ENCODE measurements around the gene TRMT1.

DNA sequence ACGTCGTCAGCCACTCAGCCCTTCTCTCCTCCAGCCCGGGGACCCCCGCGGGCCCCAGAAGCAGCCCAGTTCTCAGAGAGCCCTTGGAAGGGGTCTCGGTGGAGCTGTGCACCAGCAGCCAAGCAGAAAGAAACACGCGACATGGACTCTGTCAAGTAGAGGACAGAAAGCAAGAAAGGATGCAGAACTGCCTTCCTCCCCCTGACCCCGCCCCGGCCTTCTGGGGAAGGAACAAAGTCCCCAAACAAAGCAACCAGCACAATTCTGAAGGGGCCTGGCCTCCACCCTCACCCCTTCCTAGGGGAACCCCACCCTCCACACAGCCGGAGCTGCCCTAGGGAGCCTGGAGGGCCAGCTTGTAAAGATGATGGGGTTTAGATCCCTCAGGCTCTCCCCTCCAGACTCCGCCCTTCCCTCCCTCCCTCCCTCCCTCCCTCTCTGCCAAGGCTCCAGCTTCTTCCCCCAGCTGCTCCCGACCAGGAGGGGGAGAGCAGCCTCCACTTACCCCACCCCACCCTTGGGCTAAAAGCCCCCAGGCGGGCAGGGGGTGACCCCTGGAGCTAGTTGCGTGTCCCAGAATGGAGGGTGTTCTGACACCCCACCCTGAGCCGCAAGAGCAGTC is 21.7 kb downstream of the TRMT1 start:
- TF ChIP-seq NR3C1 (CRISPR knock-in tag; conservative IDR thresholded peaks at IDR 0.05; ENCODE audit: low read depth) (no peak), JUN (CRISPR knock-in tag; IDR thresholded peaks at IDR 0.05) (no peak), IRF2 (CRISPR knock-in tag; IDR thresholded peaks at IDR 0.05; ENCODE audit: borderline replicate concordance, low read depth) (no peak), ZNF317 (CRISPR knock-in tag; IDR thresholded peaks at IDR 0.05; ENCODE audit: borderline replicate concordance, low read depth) (no peak)
- TF ChIP-seq, protein P1, sequence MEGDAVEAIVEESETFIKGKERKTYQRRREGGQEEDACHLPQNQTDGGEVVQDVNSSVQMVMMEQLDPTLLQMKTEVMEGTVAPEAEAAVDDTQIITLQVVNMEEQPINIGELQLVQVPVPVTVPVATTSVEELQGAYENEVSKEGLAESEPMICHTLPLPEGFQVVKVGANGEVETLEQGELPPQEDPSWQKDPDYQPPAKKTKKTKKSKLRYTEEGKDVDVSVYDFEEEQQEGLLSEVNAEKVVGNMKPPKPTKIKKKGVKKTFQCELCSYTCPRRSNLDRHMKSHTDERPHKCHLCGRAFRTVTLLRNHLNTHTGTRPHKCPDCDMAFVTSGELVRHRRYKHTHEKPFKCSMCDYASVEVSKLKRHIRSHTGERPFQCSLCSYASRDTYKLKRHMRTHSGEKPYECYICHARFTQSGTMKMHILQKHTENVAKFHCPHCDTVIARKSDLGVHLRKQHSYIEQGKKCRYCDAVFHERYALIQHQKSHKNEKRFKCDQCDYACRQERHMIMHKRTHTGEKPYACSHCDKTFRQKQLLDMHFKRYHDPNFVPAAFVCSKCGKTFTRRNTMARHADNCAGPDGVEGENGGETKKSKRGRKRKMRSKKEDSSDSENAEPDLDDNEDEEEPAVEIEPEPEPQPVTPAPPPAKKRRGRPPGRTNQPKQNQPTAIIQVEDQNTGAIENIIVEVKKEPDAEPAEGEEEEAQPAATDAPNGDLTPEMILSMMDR (IDR thresholded peaks at IDR 0.05) = no peak
- TF ChIP-seq, protein P2, sequence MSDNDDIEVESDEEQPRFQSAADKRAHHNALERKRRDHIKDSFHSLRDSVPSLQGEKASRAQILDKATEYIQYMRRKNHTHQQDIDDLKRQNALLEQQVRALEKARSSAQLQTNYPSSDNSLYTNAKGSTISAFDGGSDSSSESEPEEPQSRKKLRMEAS (CRISPR knock-in tag; IDR thresholded peaks at IDR 0.05) = no peak
- TF ChIP-seq, protein P3, sequence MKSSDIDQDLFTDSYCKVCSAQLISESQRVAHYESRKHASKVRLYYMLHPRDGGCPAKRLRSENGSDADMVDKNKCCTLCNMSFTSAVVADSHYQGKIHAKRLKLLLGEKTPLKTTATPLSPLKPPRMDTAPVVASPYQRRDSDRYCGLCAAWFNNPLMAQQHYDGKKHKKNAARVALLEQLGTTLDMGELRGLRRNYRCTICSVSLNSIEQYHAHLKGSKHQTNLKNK (CRISPR knock-in tag; IDR thresholded peaks at IDR 0.05) = no peak
- TF ChIP-seq, protein P4, sequence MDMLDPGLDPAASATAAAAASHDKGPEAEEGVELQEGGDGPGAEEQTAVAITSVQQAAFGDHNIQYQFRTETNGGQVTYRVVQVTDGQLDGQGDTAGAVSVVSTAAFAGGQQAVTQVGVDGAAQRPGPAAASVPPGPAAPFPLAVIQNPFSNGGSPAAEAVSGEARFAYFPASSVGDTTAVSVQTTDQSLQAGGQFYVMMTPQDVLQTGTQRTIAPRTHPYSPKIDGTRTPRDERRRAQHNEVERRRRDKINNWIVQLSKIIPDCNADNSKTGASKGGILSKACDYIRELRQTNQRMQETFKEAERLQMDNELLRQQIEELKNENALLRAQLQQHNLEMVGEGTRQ (CRISPR knock-in tag; IDR thresholded peaks at IDR 0.05) = no peak
- TF ChIP-seq, protein P5, sequence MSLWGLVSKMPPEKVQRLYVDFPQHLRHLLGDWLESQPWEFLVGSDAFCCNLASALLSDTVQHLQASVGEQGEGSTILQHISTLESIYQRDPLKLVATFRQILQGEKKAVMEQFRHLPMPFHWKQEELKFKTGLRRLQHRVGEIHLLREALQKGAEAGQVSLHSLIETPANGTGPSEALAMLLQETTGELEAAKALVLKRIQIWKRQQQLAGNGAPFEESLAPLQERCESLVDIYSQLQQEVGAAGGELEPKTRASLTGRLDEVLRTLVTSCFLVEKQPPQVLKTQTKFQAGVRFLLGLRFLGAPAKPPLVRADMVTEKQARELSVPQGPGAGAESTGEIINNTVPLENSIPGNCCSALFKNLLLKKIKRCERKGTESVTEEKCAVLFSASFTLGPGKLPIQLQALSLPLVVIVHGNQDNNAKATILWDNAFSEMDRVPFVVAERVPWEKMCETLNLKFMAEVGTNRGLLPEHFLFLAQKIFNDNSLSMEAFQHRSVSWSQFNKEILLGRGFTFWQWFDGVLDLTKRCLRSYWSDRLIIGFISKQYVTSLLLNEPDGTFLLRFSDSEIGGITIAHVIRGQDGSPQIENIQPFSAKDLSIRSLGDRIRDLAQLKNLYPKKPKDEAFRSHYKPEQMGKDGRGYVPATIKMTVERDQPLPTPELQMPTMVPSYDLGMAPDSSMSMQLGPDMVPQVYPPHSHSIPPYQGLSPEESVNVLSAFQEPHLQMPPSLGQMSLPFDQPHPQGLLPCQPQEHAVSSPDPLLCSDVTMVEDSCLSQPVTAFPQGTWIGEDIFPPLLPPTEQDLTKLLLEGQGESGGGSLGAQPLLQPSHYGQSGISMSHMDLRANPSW (CRISPR knock-in tag; conservative IDR thresholded peaks at IDR 0.05; ENCODE audit: low read depth) = no peak

Data from WTC11 (cell line).